Mesenchymal stem cell (in vitro differentiated cells and primary cell): ENCODE results near the gene RBM4.

Source experiments
- DNase-seq: peaks from one replicate; pipeline ENCODE4 v3.0.0-alpha.2; 2013
- H2AFZ ChIP-seq: one replicate; pipeline ENCODE4 v1.6.1; 2013; ENCODE audit warnings: low read depth, mild to moderate bottlenecking, control low read depth, inconsistent platforms, low read length, moderate library complexity
- H2AK5ac ChIP-seq: 2 replicates; pipeline ENCODE4 v1.6.1; 2013; ENCODE audit warnings: low read length, moderate library complexity, mild to moderate bottlenecking, inconsistent platforms; ENCODE audit not compliant: severe bottlenecking
- H2BK120ac ChIP-seq: one replicate; pipeline ENCODE4 v1.6.1; 2013; ENCODE audit warnings: low read depth, mild to moderate bottlenecking, inconsistent platforms, low read length, moderate library complexity
- H2BK12ac ChIP-seq, 2 experiments: one replicate each; pipeline ENCODE4 v1.6.1; 2013; ENCODE audit warnings: inconsistent platforms in 2 of 2, low read length in 2 of 2, mild to moderate bottlenecking in 2 of 2, moderate library complexity in 2 of 2, control low read depth in 1 of 2
- H2BK15ac ChIP-seq: one replicate; pipeline ENCODE4 v1.6.1; 2013; ENCODE audit warnings: mild to moderate bottlenecking, low read depth, inconsistent platforms; ENCODE audit not compliant: poor library complexity, severe bottlenecking
- H2BK5ac ChIP-seq: 2 replicates; pipeline ENCODE4 v1.6.1; 2013; ENCODE audit warnings: low read depth, mild to moderate bottlenecking, low read length, control low read depth, inconsistent platforms; ENCODE audit not compliant: poor library complexity, severe bottlenecking
- H3K14ac ChIP-seq, 2 experiments: one replicate each; pipeline ENCODE4 v1.6.1; 2013; ENCODE audit warnings: inconsistent platforms in 2 of 2, low read length in 2 of 2, control low read depth in 1 of 2, mild to moderate bottlenecking in 1 of 2, moderate library complexity in 1 of 2
- H3K18ac ChIP-seq, 2 experiments: one replicate each; pipeline ENCODE4 v1.6.1; 2013; ENCODE audit warnings: inconsistent platforms in 2 of 2, low read length in 2 of 2, control low read depth in 1 of 2, low read depth in 1 of 2, mild to moderate bottlenecking in 1 of 2
- H3K23ac ChIP-seq, 2 experiments: one replicate each; pipeline ENCODE4 v1.6.1; 2013; ENCODE audit warnings: inconsistent platforms in 2 of 2, low read length in 2 of 2, mild to moderate bottlenecking in 2 of 2, moderate library complexity in 2 of 2, control low read depth in 1 of 2
- H3K27ac ChIP-seq: 2 replicates; pipeline ENCODE4 v1.5.1; 2013; ENCODE audit warnings: mild to moderate bottlenecking, moderate library complexity, low read length, control low read depth, inconsistent platforms; ENCODE audit not compliant: poor library complexity, severe bottlenecking
- H3K27me3 ChIP-seq, 2 experiments: 2 replicates each; pipeline versions ENCODE4 v1.6.1 to v1.7.0; 2013; ENCODE audit warnings: low read length in 2 of 2, mild to moderate bottlenecking in 2 of 2, moderate library complexity in 2 of 2, control low read depth in 1 of 2, inconsistent platforms in 1 of 2; ENCODE audit not compliant: control insufficient read depth in 1 of 2, insufficient read depth in 1 of 2
- H3K36me3 ChIP-seq, 2 experiments: 2 replicates each; pipeline versions ENCODE4 v1.6.1 to v1.7.0; 2013; ENCODE audit warnings: low read length in 2 of 2, control low read depth in 1 of 2, inconsistent platforms in 1 of 2, low read depth in 1 of 2, mild to moderate bottlenecking in 1 of 2; ENCODE audit not compliant: insufficient read depth in 2 of 2, control insufficient read depth in 1 of 2
- H3K4ac ChIP-seq, 2 experiments: one replicate each; pipeline ENCODE4 v1.6.1; 2013; ENCODE audit warnings: inconsistent platforms in 2 of 2, low read length in 2 of 2, mild to moderate bottlenecking in 2 of 2, moderate library complexity in 2 of 2, control low read depth in 1 of 2, low read depth in 1 of 2
- H3K4me1 ChIP-seq: 2 replicates; pipeline ENCODE4 v1.6.1; 2013; ENCODE audit warnings: low read depth, low read length, control low read depth; ENCODE audit not compliant: control insufficient read depth, insufficient read depth
- H3K4me2 ChIP-seq: 2 replicates; pipeline ENCODE4 v1.6.1; 2013; ENCODE audit warnings: low read length, mild to moderate bottlenecking, inconsistent platforms; ENCODE audit not compliant: poor library complexity, severe bottlenecking
- H3K4me3 ChIP-seq, 2 experiments: 2 replicates each; pipeline versions ENCODE4 v1.5.1 to v1.7.0; 2013; ENCODE audit warnings: low read length in 2 of 2, mild to moderate bottlenecking in 2 of 2, control low read depth in 1 of 2, low read depth in 1 of 2; ENCODE audit not compliant: insufficient read depth in 1 of 2
- H3K79me1 ChIP-seq: replicated peaks from 2 replicates; pipeline ENCODE4 v1.6.1; 2013; ENCODE audit warnings: mild to moderate bottlenecking, control low read depth, low read length, inconsistent platforms; ENCODE audit not compliant: poor library complexity, severe bottlenecking
- H3K9ac ChIP-seq: 2 replicates; pipeline ENCODE4 v1.7.0; 2013; ENCODE audit warnings: mild to moderate bottlenecking, low read length, moderate library complexity
- H3K9me3 ChIP-seq: 2 replicates; pipeline ENCODE4 v1.7.0; 2013; ENCODE audit warnings: mild to moderate bottlenecking, low read length; ENCODE audit not compliant: control insufficient read depth
- H4K8ac ChIP-seq: one replicate; pipeline ENCODE4 v1.6.1; 2013; ENCODE audit warnings: inconsistent platforms, mild to moderate bottlenecking, low read length, moderate library complexity
- H4K91ac ChIP-seq: one replicate; pipeline ENCODE4 v1.6.1; 2013; ENCODE audit warnings: mild to moderate bottlenecking, low read length, inconsistent platforms
- WGBS: methylation state at CpG from one replicate; pipeline ENCODE4 v1.1.7; 2013; ENCODE audit warnings: mixed read lengths; 5-methylcytosine and 5-hydroxymethylcytosine counted together

The RBM4 gene

GRCh38 chr11:66689661-66690590, 51.4 kb downstream of the RBM4 start:
- H2BK5ac ChIP-seq: no peak overlapping the region
- no peak overlapping the region for H3K4me2 ChIP-seq
- H3K36me3 ChIP-seq: peaks cover 0 to 94% of the 10 kb centered on the region in 2 experiments
- WGBS: 95% methylated on average over 28 of the region's 32 CpGs
- no peak overlapping the region for H3K14ac ChIP-seq
- H3K79me1 ChIP-seq: peaks cover 12% of the 10 kb centered on the region
- no peak overlapping the region for H2BK12ac ChIP-seq
- no peak overlapping the region for H2AFZ ChIP-seq
- H3K23ac ChIP-seq: no peak overlapping the region
- no peak overlapping the region for H3K4ac ChIP-seq
- no peak overlapping the region for H3K9ac ChIP-seq
- H2AK5ac ChIP-seq: no peak overlapping the region
- no peak overlapping the region for H4K8ac ChIP-seq
- no peak for DNase-seq
- H3K9me3 ChIP-seq: no peaks in the 10 kb centered on the region
- H3K18ac ChIP-seq: no peak overlapping the region
- H3K27ac ChIP-seq: no peak overlapping the region
- peaks cover 0 to 10% of the 10 kb centered on the region in 2 experiments for H3K27me3 ChIP-seq
- H2BK120ac ChIP-seq: no peak overlapping the region
- H3K4me3 ChIP-seq: no peak overlapping the region
- H2BK15ac ChIP-seq: no peak overlapping the region
- no peak overlapping the region for H4K91ac ChIP-seq
- no peaks in the 10 kb centered on the region for H3K4me1 ChIP-seq

DNA sequence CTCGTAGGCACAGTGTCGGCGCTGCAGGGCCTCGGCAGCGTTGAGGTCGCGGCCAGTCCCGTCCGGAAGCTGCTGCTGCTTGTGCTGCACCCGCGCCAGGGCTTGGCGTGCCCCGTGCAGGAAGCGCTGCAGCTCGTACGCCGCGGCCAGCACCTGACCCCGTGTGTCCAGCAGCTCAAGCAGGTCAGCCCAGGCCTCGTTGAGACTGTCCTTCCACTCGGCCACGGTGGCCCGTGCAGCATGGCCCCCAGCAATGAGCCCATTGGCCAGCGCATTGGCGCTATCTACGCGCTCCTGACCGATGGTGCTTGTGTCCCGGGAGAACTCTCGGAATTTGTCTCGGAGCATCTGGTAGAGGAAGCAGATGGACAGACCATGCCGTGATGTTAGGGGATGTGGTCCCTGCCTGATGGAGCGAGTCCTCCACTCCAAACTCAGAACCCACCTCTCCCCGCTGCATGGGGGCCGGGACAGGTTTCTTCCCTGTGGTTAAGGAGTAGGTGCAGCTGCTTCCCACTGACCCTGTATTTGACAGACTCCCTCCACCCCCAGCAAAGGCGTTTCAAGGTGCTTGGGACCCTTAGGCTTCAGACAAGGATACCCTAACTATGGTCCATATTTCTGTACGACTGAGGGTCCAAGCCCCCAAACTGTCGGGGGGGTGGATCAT, 52.9 kb downstream of the RBM4 start:
- H3K27me3 ChIP-seq: peaks cover 0 to 10% of the 10 kb centered on the region in 2 experiments
- no peak overlapping the region for H2AK5ac ChIP-seq
- WGBS: 94% methylated on average over 37 of the region's 38 CpGs

DNA sequence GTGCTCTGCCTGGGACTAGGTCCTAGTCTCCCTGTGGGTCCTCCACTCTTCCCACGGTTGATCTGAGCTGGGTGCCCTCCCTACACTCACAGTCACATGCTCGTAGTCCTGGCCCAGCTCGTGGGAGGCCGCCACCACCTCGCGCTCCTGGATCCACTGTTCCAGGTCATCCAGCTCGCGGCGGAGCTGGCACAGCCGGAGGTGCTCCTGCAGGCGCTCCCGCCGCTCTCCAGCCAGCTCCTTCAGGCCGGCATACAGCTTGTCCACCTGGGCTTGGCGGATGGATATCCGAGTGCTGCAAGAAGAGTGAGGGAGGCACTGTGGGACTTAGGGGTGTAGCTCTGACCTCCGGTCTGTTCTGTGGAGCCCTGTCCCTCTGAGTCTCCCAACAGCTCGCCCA, 53.9 kb downstream of the RBM4 start:
- no peak overlapping the region for H3K4me2 ChIP-seq
- H3K79me1 ChIP-seq: peaks cover 14% of the 10 kb centered on the region
- H3K4ac ChIP-seq: no peak overlapping the region
- no peak overlapping the region for H3K9ac ChIP-seq
- H3K9me3 ChIP-seq: no peaks in the 10 kb centered on the region
- no peak overlapping the region for H4K8ac ChIP-seq
- H3K14ac ChIP-seq: no peak overlapping the region
- H2BK5ac ChIP-seq: no peak overlapping the region
- no peak overlapping the region for H3K27ac ChIP-seq
- peaks cover 0 to 92% of the 10 kb centered on the region in 2 experiments for H3K36me3 ChIP-seq
- H2BK120ac ChIP-seq: no peak overlapping the region
- no peak overlapping the region for H3K18ac ChIP-seq
- H2AK5ac ChIP-seq: no peak overlapping the region
- H3K23ac ChIP-seq: peak overlapping the region in 1 of 2 experiments; percentile 34
- peaks cover 0 to 6% of the 10 kb centered on the region in 2 experiments for H3K27me3 ChIP-seq
- no peak overlapping the region for H2BK15ac ChIP-seq
- H4K91ac ChIP-seq: no peak overlapping the region
- WGBS: 89% methylated on average over 15 of the region's 18 CpGs
- no peak overlapping the region for H2BK12ac ChIP-seq
- no peak overlapping the region for H2AFZ ChIP-seq
- no peak for DNase-seq
- H3K4me1 ChIP-seq: no peaks in the 10 kb centered on the region
- no peak overlapping the region for H3K4me3 ChIP-seq

More for the DNA sequence above, 52.9 kb downstream of the RBM4 start:
- no peak overlapping the region for H2BK120ac ChIP-seq
- no peak overlapping the region for H4K8ac ChIP-seq
- H3K23ac ChIP-seq: no peak overlapping the region
- no peak overlapping the region for H3K18ac ChIP-seq
- no peaks in the 10 kb centered on the region for H3K4me1 ChIP-seq
- H4K91ac ChIP-seq: no peak overlapping the region
- no peak overlapping the region for H3K4ac ChIP-seq
- H2BK5ac ChIP-seq: no peak overlapping the region
- H2AFZ ChIP-seq: no peak overlapping the region
- no peak overlapping the region for H3K9ac ChIP-seq
- DNase-seq: no peak
- H3K4me3 ChIP-seq: no peak overlapping the region
- peaks cover 12% of the 10 kb centered on the region for H3K79me1 ChIP-seq
- no peak overlapping the region for H3K14ac ChIP-seq
- H2BK15ac ChIP-seq: no peak overlapping the region
- H3K4me2 ChIP-seq: no peak overlapping the region
- H3K27ac ChIP-seq: no peak overlapping the region
- H3K36me3 ChIP-seq: peaks cover 0 to 92% of the 10 kb centered on the region in 2 experiments
- H3K9me3 ChIP-seq: no peaks in the 10 kb centered on the region
- no peak overlapping the region for H2BK12ac ChIP-seq

GRCh38 chr11:66692871-66693331, 54.4 kb downstream of the RBM4 start:
- Histone ChIP-seq H2AK5ac (no peak overlapping the region), H3K4ac (no peak overlapping the region), H2BK5ac (no peak overlapping the region), H4K91ac (no peak overlapping the region), H2BK120ac (no peak overlapping the region), H3K4me3 (no peak overlapping the region), H2AFZ (no peak overlapping the region), H3K36me3 (peaks cover 0 to 92% of the 10 kb centered on the region in 2 experiments), H3K79me1 (peaks cover 14% of the 10 kb centered on the region), H3K18ac (no peak overlapping the region), H3K14ac (no peak overlapping the region), H3K27me3 (peaks cover 0 to 5% of the 10 kb centered on the region in 2 experiments), H2BK12ac (no peak overlapping the region), H2BK15ac (no peak overlapping the region), H3K27ac (no peak overlapping the region), H3K9ac (no peak overlapping the region), H4K8ac (no peak overlapping the region), H3K9me3 (no peaks in the 10 kb centered on the region), H3K4me1 (no peaks in the 10 kb centered on the region), H3K23ac (no peak overlapping the region), H3K4me2 (no peak overlapping the region)
- DNase-seq: no peak
- 92% methylated on average over 20 of the region's 20 CpGs for WGBS
